ENCODE measurements around the gene ATG7.

Gene ATG7

GRCh38 chr3:11367143-11367693 is 95.0 kb downstream of the ATG7 start:
- DNase-seq, result no peak

- no peak for DNase-seq
Observed at GRCh38 chr3:11370191-11370590, 98.0 kb downstream of the ATG7 start.

- no peak for DNase-seq
Observed at GRCh38 chr3:11370966-11371365, 98.8 kb downstream of the ATG7 start.

- no peak for DNase-seq
Observed at GRCh38 chr3:11371747-11372146, 99.5 kb downstream of the ATG7 start.

- no peak for DNase-seq
Observed at GRCh38 chr3:11373235-11373634, 101.0 kb downstream of the ATG7 start.

- DNase-seq, result peak; percentile 34
Observed at GRCh38 chr3:11373654-11374053, 101.5 kb downstream of the ATG7 start.

GRCh38 chr3:11375333-11376088 is 103.3 kb downstream of the ATG7 start:
- DNase-seq, result no peak

GRCh38 chr3:11377719-11378118 is 105.5 kb downstream of the ATG7 start:
- DNase-seq, result no peak

GRCh38 chr3:11379238-11379823 is 107.1 kb downstream of the ATG7 start:
- DNase-seq, result peak; percentile 71

- DNase-seq, result no peak
Observed at GRCh38 chr3:11379824-11380701, 107.9 kb downstream of the ATG7 start.

- DNase-seq, result no peak
Observed at GRCh38 chr3:11381141-11381540, 108.9 kb downstream of the ATG7 start.

GRCh38 chr3:11381563-11381962 is 109.4 kb downstream of the ATG7 start:
- no peak for DNase-seq

GRCh38 chr3:11382146-11382745 is 110.0 kb downstream of the ATG7 start:
- no peak for DNase-seq

GRCh38 chr3:11384074-11384473 is 111.9 kb downstream of the ATG7 start:
- no peak for DNase-seq

- peak; percentile 83 for DNase-seq
Observed at GRCh38 chr3:11385326-11385725, 113.1 kb downstream of the ATG7 start.

- DNase-seq, result no peak
Observed at GRCh38 chr3:11385891-11386290, 113.7 kb downstream of the ATG7 start.

GRCh38 chr3:11386465-11387113 is 114.4 kb downstream of the ATG7 start:
- no peak for DNase-seq

GRCh38 chr3:11389386-11390268 is 117.4 kb downstream of the ATG7 start:
- no peak for DNase-seq

- peak; percentile 42 for DNase-seq
Observed at GRCh38 chr3:11390411-11391131, 118.4 kb downstream of the ATG7 start.

GRCh38 chr3:11391174-11391879 is 119.1 kb downstream of the ATG7 start:
- no peak for DNase-seq

Measured in hematopoietic multipotent progenitor cell treated with erythropoietin and hydrocortisone succinate and interleukin-3 and kit ligand, for 4 days (in vitro differentiated cells).